ENCODE data around the gene TBC1D2B.
"Not testable (repeated sequence)": the region's sequence is repeated elsewhere in the genome, so short reads cannot be mapped to it uniquely, and the experiment has no call there.

GRCh38 chr15:77997761-77998554 lies 79.6 kb downstream of the TBC1D2B start:
- not testable (repeated sequence) for TF ChIP-seq CTCF (IDR thresholded peaks at IDR 0.05; ENCODE audit: poor library complexity, severe bottlenecking); TAF1 (IDR thresholded peaks at IDR 0.05; ENCODE audit: low read depth); MXI1 (conservative IDR thresholded peaks at IDR 0.05; ENCODE audit: poor library complexity, severe bottlenecking)

Data from neural cell (in vitro differentiated cells).